GM18511 (cell line): ENCODE data around the gene AOAH.

ENCODE experiments used
- ATAC-seq: cut with Tn5 transposase; IDR thresholded peaks from one replicate; pipeline ENCODE4 v1.9.1; 2021; ENCODE audit warnings: mild to moderate bottlenecking, moderate library complexity; ENCODE audit not compliant: unreplicated experiment

The AOAH gene

GRCh38 chr7:36602934-36603887, 121.1 kb downstream of the AOAH start:
- no peak for ATAC-seq

GRCh38 chr7:36602511-36602910, 121.8 kb downstream of the AOAH start:
- no peak for ATAC-seq

- ATAC-seq: no peak
These were observed 122.7 kb downstream of the AOAH start for GRCh38 chr7:36601601-36602000.

- ATAC-seq: no peak
These were observed 123.3 kb downstream of the AOAH start for GRCh38 chr7:36600869-36601530.

GRCh38 chr7:36600314-36600682, 124.0 kb downstream of the AOAH start:
- ATAC-seq: no peak

GRCh38 chr7:36599645-36600313, 124.5 kb downstream of the AOAH start:
- ATAC-seq: no peak

GRCh38 chr7:36598054-36598674, 126.1 kb downstream of the AOAH start:
- no peak for ATAC-seq

GRCh38 chr7:36597090-36597773, 127.1 kb downstream of the AOAH start:
- ATAC-seq: no peak

GRCh38 chr7:36594445-36594844, 129.8 kb downstream of the AOAH start:
- no peak for ATAC-seq

- no peak for ATAC-seq
These were observed 132.7 kb downstream of the AOAH start for GRCh38 chr7:36591636-36592035.

- ATAC-seq: no peak
These were observed 134.9 kb downstream of the AOAH start for GRCh38 chr7:36589391-36589790.

- ATAC-seq: no peak
These were observed 141.0 kb downstream of the AOAH start for GRCh38 chr7:36583318-36583717.

GRCh38 chr7:36575832-36576231, 148.5 kb downstream of the AOAH start:
- no peak for ATAC-seq

- no peak for ATAC-seq
These were observed 151.2 kb downstream of the AOAH start for GRCh38 chr7:36573066-36573465.

- no peak for ATAC-seq
These were observed 153.1 kb downstream of the AOAH start for GRCh38 chr7:36571190-36571560.

- ATAC-seq: no peak
These were observed 153.6 kb downstream of the AOAH start for GRCh38 chr7:36570528-36571189.

- ATAC-seq: no peak
These were observed 155.8 kb downstream of the AOAH start for GRCh38 chr7:36568452-36568849.

- no peak for ATAC-seq
These were observed 156.4 kb downstream of the AOAH start for GRCh38 chr7:36567699-36568451.

- no peak for ATAC-seq
These were observed 158.4 kb downstream of the AOAH start for GRCh38 chr7:36565792-36566356.
